Upper lobe of left lung (tissue), 4 donors: Measurements from ENCODE around the gene SPRED1.

Experiments
- CTCF ChIP-seq, 6 experiments: fragments of 450-650 bp in 4 of 6; fragments of 200-600 bp in 2 of 6; sonication (generic) in 2 of 6; IDR thresholded peaks; one replicate each; pipeline ENCODE4 v1.5.1; 2016 to 2019; ENCODE audit warnings: antibody characterized with exemption in 6 of 6
- POLR2AphosphoS5 ChIP-seq, 2 donors: sonication (generic); formaldehyde crosslinking; IDR thresholded peaks; one replicate each; pipeline ENCODE4 v1.5.1; 2017; ENCODE audit warnings: antibody characterized with exemption in 2 of 2

GRCh38 chr15:38378161-38378560 is 125.5 kb downstream of the SPRED1 start:
- TF ChIP-seq CTCF (IDR thresholded peaks at IDR 0.05) = no peak
- no peak for TF ChIP-seq POLR2AphosphoS5 (IDR thresholded peaks at IDR 0.05)
